ENCODE results near the gene FAM20C. TPM values are rescaled to one million over a fixed set of nuclear protein-coding genes. Genes with fewer than 3 reads are reported as not detected.
"Not testable (repeated sequence)": the region's sequence is repeated elsewhere in the genome, so short reads cannot be mapped to it uniquely, and the experiment has no call there.

FAM20C gene
- total RNA-seq, 1 donor from 2014 or later, result 22.2 TPM

- Histone ChIP-seq H3K27me3 (ENCODE audit: low read depth) (peaks cover 79% of the 10 kb centered on the region), H3K9me3 (replicated peaks) (no peaks in the 10 kb centered on the region), H3K36me3 (no peaks in the 10 kb centered on the region), H3K4me3 (no peak overlapping the region), H3K27ac (replicated peaks) (no peak overlapping the region), H3K4me1 (peaks cover 4% of the 10 kb centered on the region)
- intact Hi-C loops (cut with micrococcal nuclease), result no loop called here
- TF ChIP-seq, protein P1, sequence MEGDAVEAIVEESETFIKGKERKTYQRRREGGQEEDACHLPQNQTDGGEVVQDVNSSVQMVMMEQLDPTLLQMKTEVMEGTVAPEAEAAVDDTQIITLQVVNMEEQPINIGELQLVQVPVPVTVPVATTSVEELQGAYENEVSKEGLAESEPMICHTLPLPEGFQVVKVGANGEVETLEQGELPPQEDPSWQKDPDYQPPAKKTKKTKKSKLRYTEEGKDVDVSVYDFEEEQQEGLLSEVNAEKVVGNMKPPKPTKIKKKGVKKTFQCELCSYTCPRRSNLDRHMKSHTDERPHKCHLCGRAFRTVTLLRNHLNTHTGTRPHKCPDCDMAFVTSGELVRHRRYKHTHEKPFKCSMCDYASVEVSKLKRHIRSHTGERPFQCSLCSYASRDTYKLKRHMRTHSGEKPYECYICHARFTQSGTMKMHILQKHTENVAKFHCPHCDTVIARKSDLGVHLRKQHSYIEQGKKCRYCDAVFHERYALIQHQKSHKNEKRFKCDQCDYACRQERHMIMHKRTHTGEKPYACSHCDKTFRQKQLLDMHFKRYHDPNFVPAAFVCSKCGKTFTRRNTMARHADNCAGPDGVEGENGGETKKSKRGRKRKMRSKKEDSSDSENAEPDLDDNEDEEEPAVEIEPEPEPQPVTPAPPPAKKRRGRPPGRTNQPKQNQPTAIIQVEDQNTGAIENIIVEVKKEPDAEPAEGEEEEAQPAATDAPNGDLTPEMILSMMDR (IDR thresholded peaks at IDR 0.05; ENCODE audit: borderline replicate concordance), result no peak
- DNase-seq, result no peak
These were observed 103.1 kb downstream of the FAM20C start for GRCh38 chr7:295155-296154.

GRCh38 chr7:296373-296945 lies 104.1 kb downstream of the FAM20C start:
- H3K27ac ChIP-seq (replicated peaks), result no peak overlapping the region
- intact Hi-C loops (cut with micrococcal nuclease), result no loop called here
- H3K9me3 ChIP-seq (replicated peaks), result no peaks in the 10 kb centered on the region
- no peak for DNase-seq
- H3K36me3 ChIP-seq, result no peaks in the 10 kb centered on the region
- H3K4me1 ChIP-seq, result no peaks in the 10 kb centered on the region
- no peak overlapping the region for H3K4me3 ChIP-seq
- H3K27me3 ChIP-seq (ENCODE audit: low read depth), result peaks cover 69% of the 10 kb centered on the region
- TF ChIP-seq, protein P1 (IDR thresholded peaks at IDR 0.05; ENCODE audit: borderline replicate concordance), result no peak

DNA sequence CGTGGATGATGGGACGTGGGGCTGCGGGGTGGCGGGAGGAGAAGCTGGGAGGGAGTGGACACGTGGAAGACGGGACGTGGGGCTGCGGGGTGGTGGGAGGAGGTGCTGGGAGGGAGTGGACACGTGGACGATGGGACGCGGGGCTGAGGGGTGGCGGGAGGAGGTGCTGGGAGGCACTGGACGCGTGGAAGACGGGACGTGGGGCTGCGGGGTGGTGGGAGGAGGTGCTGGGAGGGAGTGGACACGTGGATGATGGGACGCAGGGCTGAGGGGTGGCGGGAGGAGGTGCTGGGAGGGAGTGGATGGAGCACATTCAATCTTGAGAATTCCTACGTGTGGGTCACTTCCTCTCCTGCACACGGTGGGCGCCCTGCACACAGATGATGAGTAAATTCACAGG lies 104.8 kb downstream of the FAM20C start:
- H3K4me1 ChIP-seq; H3K4me3 ChIP-seq; intact Hi-C loops (cut with micrococcal nuclease); H3K27ac ChIP-seq (replicated peaks); DNase-seq; H3K9me3 ChIP-seq (replicated peaks); H3K36me3 ChIP-seq: not testable (repeated sequence)
- H3K27me3 ChIP-seq (ENCODE audit: low read depth), result peaks cover 62% of the 10 kb centered on the region

- intact Hi-C loops (cut with micrococcal nuclease), result no loop called here
- DNase-seq, result no peak
- TF ChIP-seq, protein P1 (IDR thresholded peaks at IDR 0.05; ENCODE audit: borderline replicate concordance), result no peak
- H3K4me3 ChIP-seq, result no peak overlapping the region
- H3K9me3 ChIP-seq (replicated peaks), result no peaks in the 10 kb centered on the region
- no peaks in the 10 kb centered on the region for H3K4me1 ChIP-seq
- H3K27me3 ChIP-seq (ENCODE audit: low read depth), result peaks cover 56% of the 10 kb centered on the region
- H3K27ac ChIP-seq (replicated peaks), result no peak overlapping the region
- no peaks in the 10 kb centered on the region for H3K36me3 ChIP-seq
These were observed 105.4 kb downstream of the FAM20C start for GRCh38 chr7:297611-298374.

GRCh38 chr7:298375-298702 lies 106.0 kb downstream of the FAM20C start:
- no peaks in the 10 kb centered on the region for H3K4me1 ChIP-seq
- intact Hi-C loops (cut with micrococcal nuclease), result no loop called here
- TF ChIP-seq, protein P1 (IDR thresholded peaks at IDR 0.05; ENCODE audit: borderline replicate concordance), result no peak
- no peak for DNase-seq
- no peaks in the 10 kb centered on the region for H3K9me3 ChIP-seq (replicated peaks)
- H3K36me3 ChIP-seq, result no peaks in the 10 kb centered on the region
- no peak overlapping the region for H3K27ac ChIP-seq (replicated peaks)
- H3K4me3 ChIP-seq, result no peak overlapping the region
- H3K27me3 ChIP-seq (ENCODE audit: low read depth), result peaks cover 54% of the 10 kb centered on the region

Measured in left ventricle myocardium inferior (tissue), 1 donor.